GM12878 (cell line): ENCODE results near the gene UROC1. TPM values are rescaled to one million over a fixed set of nuclear protein-coding genes. Genes with fewer than 3 reads are reported as not detected.

Experiments used
- ATAC-seq: fragments of 200-7000 bp; cut with Tn5 transposase; 3 replicates; pipeline ENCODE4 v1.9.1; 2020; ENCODE audit warnings: mild to moderate bottlenecking, moderate library complexity
- BruUV-seq: library from RNA; stranded (reverse); fragments of 400-500 nt; replicated peaks from 2 replicates; lab custom pipeline; 2021; lab: Mats Ljungman, UMichigan
- CTCF ChIA-PET: fragments of 300-600 bp; sonication (Branson Sonifier 250); formaldehyde crosslinking; extraction: SDS; loops from one replicate; lab custom pipeline; 2021; ENCODE audit warnings: inconsistent platforms; lab: Yijun Ruan, JAX
- POLR2A ChIA-PET: fragments of 350-600 bp; formaldehyde crosslinking; extraction: SDS; loops from one replicate; lab custom pipeline; 2021; ENCODE audit warnings: inconsistent platforms; lab: Charles Lee
- RAD21 ChIA-PET: fragments of 300-600 bp; sonication (Branson Sonifier 250); formaldehyde crosslinking; loops from one replicate; lab custom pipeline; 2023; ENCODE audit warnings: antibody characterized with exemption; ENCODE audit not compliant: unreplicated experiment; lab: Charles Lee
- SMC1A ChIA-PET: fragments of 300-600 bp; sonication (Branson Sonifier 250); formaldehyde crosslinking; loops from one replicate; lab custom pipeline; 2023; ENCODE audit not compliant: unreplicated experiment, uncharacterized antibody; lab: Charles Lee
- DNase-seq: peaks from one replicate; pipeline ENCODE4 v3.0.0-alpha.2; 2011; ENCODE audit warnings: low read depth, low spot score
- FAIRE-seq: peaks from 3 replicates; lab custom pipeline; 2011; peaks lifted over from hg19 to GRCh38; lab: Jason Lieb, UNC
- H2AFZ ChIP-seq: 2 replicates; pipeline ENCODE4 v1.6.0; 2011; ENCODE audit warnings: low read depth, low read length, control low read depth; ENCODE audit not compliant: control insufficient read depth
- H3K27ac ChIP-seq: 2 replicates; pipeline ENCODE4 v1.5.1; 2011; ENCODE audit warnings: control low read depth; ENCODE audit not compliant: control insufficient read depth, insufficient read depth
- H3K27me3 ChIP-seq, 2 experiments: replicated peaks in 1 of 2; 2 replicates each; pipeline versions ENCODE4 v1.6.0 to v1.6.1; 2011; ENCODE audit warnings: low read length in 1 of 2; ENCODE audit not compliant: control insufficient read depth in 2 of 2, insufficient read depth in 2 of 2
- H3K36me3 ChIP-seq, 2 experiments: 2 replicates each; pipeline ENCODE4 v1.5.1; 2011; ENCODE audit warnings: low read length in 1 of 2; ENCODE audit not compliant: control insufficient read depth in 2 of 2, insufficient read depth in 2 of 2
- H3K4me1 ChIP-seq: 2 replicates; pipeline ENCODE4 v1.6.1; 2011; ENCODE audit warnings: mild to moderate bottlenecking, low read length, moderate library complexity, mixed read lengths; ENCODE audit not compliant: control insufficient read depth, insufficient read depth
- H3K4me2 ChIP-seq: 2 replicates; pipeline ENCODE4 v1.6.0; 2011; ENCODE audit warnings: control low read depth; ENCODE audit not compliant: control insufficient read depth, insufficient read depth
- H3K4me3 ChIP-seq: fragments of 200-600 bp; sonication (generic); 2 replicates; pipeline ENCODE4 v1.5.1; 2016
- H3K79me2 ChIP-seq: 2 replicates; pipeline ENCODE4 v1.6.0; 2011; ENCODE audit warnings: low read length; ENCODE audit not compliant: control insufficient read depth, insufficient read depth
- H3K9ac ChIP-seq: 2 replicates; pipeline ENCODE4 v1.8.0; 2011; ENCODE audit warnings: low read length, control low read depth, mixed read lengths; ENCODE audit not compliant: control insufficient read depth, insufficient read depth
- H3K9me3 ChIP-seq: replicated peaks from 3 replicates; pipeline ENCODE4 v1.5.1; 2011; ENCODE audit warnings: mild to moderate bottlenecking, low read length; ENCODE audit not compliant: control insufficient read depth, insufficient read depth
- H4K20me1 ChIP-seq: 2 replicates; pipeline ENCODE4 v1.6.0; 2011; ENCODE audit not compliant: control insufficient read depth, insufficient read depth
- CBX3 ChIP-seq: fragments of 200-600 bp; sonication (generic); IDR thresholded peaks from 2 replicates; pipeline ENCODE4 v1.6.1; 2016; ENCODE audit warnings: low read depth, borderline replicate concordance
- MTA2 ChIP-seq: fragments of 450-650 bp; IDR thresholded peaks from 2 replicates; pipeline ENCODE4 v1.6.1; 2016; ENCODE audit warnings: low read depth, mild to moderate bottlenecking, moderate library complexity
- PAX8 ChIP-seq: fragments of 450-650 bp; IDR thresholded peaks from 2 replicates; pipeline ENCODE4 v1.6.1; 2017; ENCODE audit warnings: mild to moderate bottlenecking, moderate library complexity
- SMARCA5 ChIP-seq: fragments of 450-650 bp; IDR thresholded peaks from 2 replicates; pipeline ENCODE4 v1.6.1; 2017; ENCODE audit warnings: mild to moderate bottlenecking
- WGBS: methylation state at CpG from one replicate; pipeline ENCODE4 v1.1.6; 2016; ENCODE audit warnings: low lambda C conversion rate; ENCODE audit not compliant: insufficient replicate concordance, insufficient coverage; ENCODE audit errors: missing lambda C conversion rate; 5-methylcytosine and 5-hydroxymethylcytosine counted together
- in situ Hi-C: fragments of 300-500 bp; cut with MboI; formaldehyde crosslinking; loops from 9 replicates; pipeline ENCODE4 v1.14.3; 2018; ENCODE audit warnings: mixed read lengths
- intact Hi-C: fragments of 100-400 bp; cut with micrococcal nuclease; formaldehyde crosslinking; loops from one replicate; pipeline ENCODE4 v1.14.2; 2022; ENCODE audit not compliant: unreplicated experiment
- polyA plus RNA-seq, 11 experiments: library from polyadenylated mRNA; depleted of rRNA in 4 of 11; unstranded in 6 of 11; stranded (reverse) in 5 of 11; fragments of >200 nt; fragmentation: Nextera tagmentation in 4 of 11; fragmentation: Illumina TruSeq in 1 of 11; extraction: Ambion mirVana in 4 of 11; extraction: Trizol in 1 of 11; gene quantifications; 1 replicate in 1 of 11; 2 replicates in 10 of 11; pipeline versions ENCODE4 v1.2.1 to v1.2.3, GENCODE V29; 2011 to 2016; ENCODE audit warnings: inconsistent platforms in 2 of 11, missing spikeins in 2 of 11, low read depth in 1 of 11
- total RNA-seq, 4 experiments: library from RNA; depleted of rRNA in 3 of 4; stranded (reverse); fragments of >200 nt in 3 of 4; fragmentation: Illumina TruSeq in 1 of 4; extraction: Trizol in 1 of 4; gene quantifications; 2 replicates each; pipeline versions ENCODE4 v1.2.1 to v1.2.3, GENCODE V29; 2013 to 2021

The UROC1 gene
- total and polyA plus RNA-seq, 10 of the 15 experiments (the other 5 are each of a cell fraction or from before 2014, with no cell fraction given) = 0.04 TPM; not detected in 9

- H3K4me1 ChIP-seq = no peaks in the 10 kb centered on the region
- no peak overlapping the region for H3K9ac ChIP-seq
- 100% methylated on average over 2 of the region's 2 CpGs for WGBS
- H3K9me3 ChIP-seq = no peaks in the 10 kb centered on the region
- BruUV-seq = no TSS peak
- in situ Hi-C loops = no loop called here
- SMC1A ChIA-PET = no interaction called here
- no peak overlapping the region for H3K27ac ChIP-seq
- DNase-seq (no peak), FAIRE-seq (no peak), ATAC-seq (no peak)
- POLR2A ChIA-PET = no interaction called here
- no peaks in the 10 kb centered on the region for H3K27me3 ChIP-seq
- H2AFZ ChIP-seq = no peak overlapping the region
- CTCF ChIA-PET = no interaction called here
- no peak overlapping the region for H3K4me3 ChIP-seq
- RAD21 ChIA-PET = no interaction called here
- peaks cover 30 to 40% of the 10 kb centered on the region in 2 experiments for H3K36me3 ChIP-seq
- TF ChIP-seq SMARCA5 = no peak
- TF ChIP-seq MTA2 = no peak
- no peaks in the 10 kb centered on the region for H3K79me2 ChIP-seq
- no peak overlapping the region for H3K4me2 ChIP-seq
- intact Hi-C loops = no loop called here
- H4K20me1 ChIP-seq = no peaks in the 10 kb centered on the region; the same call in 1 of the 2 replicates
Observed at GRCh38 chr3:126463521-126463920, 54.1 kb downstream of the UROC1 start.

DNA sequence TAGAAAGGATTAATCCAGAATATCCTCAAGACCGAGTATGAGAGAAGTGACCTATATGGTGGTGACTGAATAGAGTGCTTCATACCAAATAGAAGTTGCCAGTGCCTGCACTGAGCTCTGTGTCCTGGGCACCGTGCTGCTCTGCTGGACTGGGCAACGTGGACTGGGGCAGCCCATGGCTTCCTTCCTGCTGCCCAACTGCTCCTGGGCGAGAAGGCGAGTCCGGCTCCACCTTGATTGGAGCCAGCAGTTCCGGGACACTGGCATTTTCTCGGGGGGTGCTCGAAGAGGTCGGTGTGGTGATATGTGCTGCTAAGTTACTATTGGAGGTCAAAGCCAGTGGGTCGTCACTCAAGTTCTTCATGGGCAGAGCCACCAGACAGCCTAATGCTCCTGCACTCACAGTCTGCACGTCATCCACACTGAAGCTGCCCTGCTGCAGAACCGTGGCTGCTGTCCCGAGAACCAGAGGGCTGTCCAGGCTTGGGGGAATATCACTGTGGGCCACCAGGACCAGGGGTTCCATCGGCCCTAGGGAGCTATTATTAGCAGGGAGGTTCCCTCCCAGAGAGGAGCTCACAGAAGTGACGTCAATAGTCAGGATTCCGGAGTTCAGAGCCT, 56.0 kb downstream of the UROC1 start:
- 90% methylated on average over 17 of the region's 17 CpGs for WGBS
- no peak for ATAC-seq
- in situ Hi-C loops = no loop called here
- H3K36me3 ChIP-seq = peaks cover 29 to 48% of the 10 kb centered on the region in 2 experiments
- H3K4me2 ChIP-seq = no peak overlapping the region
- no peak for FAIRE-seq
- H3K9ac ChIP-seq = no peak overlapping the region
- BruUV-seq = no TSS peak
- no peaks in the 10 kb centered on the region for H4K20me1 ChIP-seq
- DNase-seq = no peak
- no peaks in the 10 kb centered on the region for H3K79me2 ChIP-seq
- intact Hi-C loops = no loop called here
- H3K4me1 ChIP-seq = no peaks in the 10 kb centered on the region
- no peak overlapping the region for H3K27ac ChIP-seq
- CTCF ChIA-PET = no interaction called here
- no peak overlapping the region for H2AFZ ChIP-seq
- no peaks in the 10 kb centered on the region for H3K27me3 ChIP-seq
- RAD21 ChIA-PET = no interaction called here
- no peaks in the 10 kb centered on the region for H3K9me3 ChIP-seq
- no peak overlapping the region for H3K4me3 ChIP-seq
- TF ChIP-seq CBX3 = no peak
- TF ChIP-seq PAX8 = no peak
- POLR2A ChIA-PET = no interaction called here
- SMC1A ChIA-PET = interaction anchor here (1.2 to 2.1 kb wide), 2 partner anchors 8 to 10 kb away, joined by 3 to 6 read pairs; no protein-coding TSS in a partner anchor
